Mucosa of descending colon (tissue), 3 donors: ENCODE measurements around the gene RAB25. TPM values are rescaled to one million over a fixed set of nuclear protein-coding genes. Genes with fewer than 3 reads are reported as not detected.

ENCODE experiments used
- ATAC-seq: fragments of 200-7000 bp; cut with Tn5 transposase; one replicate; pipeline ENCODE4 v1.9.1; 2020; ENCODE audit warnings: mild to moderate bottlenecking, moderate library complexity
- DNase-seq, 3 donors: peaks; one replicate each; pipeline ENCODE4 v3.0.0-alpha.2; 2020
- H3K36me3 ChIP-seq: fragments of 200-600 bp; one replicate; pipeline ENCODE4 v1.8.0; 2021; ENCODE audit warnings: low read depth, mild to moderate bottlenecking
- H3K4me1 ChIP-seq: fragments of 200-600 bp; one replicate; pipeline ENCODE4 v1.8.0; 2021; ENCODE audit warnings: low read depth, mild to moderate bottlenecking
- H3K4me3 ChIP-seq: fragments of 200-600 bp; one replicate; pipeline ENCODE4 v1.8.0; 2021; ENCODE audit warnings: mild to moderate bottlenecking
- H3K9me3 ChIP-seq: fragments of 200-600 bp; one replicate; pipeline ENCODE4 v1.8.0; 2021; ENCODE audit warnings: mild to moderate bottlenecking
- CTCF ChIP-seq: fragments of 200-600 bp; IDR thresholded peaks from one replicate; pipeline ENCODE4 v1.8.0; 2022; ENCODE audit warnings: antibody characterized with exemption, mild to moderate bottlenecking
- intact Hi-C, 2 donors: fragments of 100-400 bp; cut with DNase I in 1 of 2; cut with micrococcal nuclease in 1 of 2; formaldehyde crosslinking; loops; one replicate each; pipeline versions ENCODE4 v1.11.0 to v1.11.1; 2022; cut with DNase I, micrococcal nuclease
- total RNA-seq, 3 donors: library from RNA; stranded (reverse); fragmentation: NEBNext Ultra II Directional in 2 of 3; extraction: Animal tissue kit (Norgen Biotek cat#: 25700) in 2 of 3; gene quantifications; one replicate each; pipeline versions ENCODE4 v1.2.1 to v1.2.4, GENCODE V29; 2021 to 2023
- donor health status: DM: no; HTN: no; CAD: no; lungs with moderate emphysema.
- donor health status: DM: no; HTN: no; CAD: no.
- donor health status: DM: no; HTN: yes; CAD: no.

Gene RAB25
- total RNA-seq, 3 donors from 2014 or later: 85.1 to 242 (median 158) TPM

GRCh38 chr1:156096640-156097391 is 35.9 kb downstream of the RAB25 start:
- ATAC-seq: peak; percentile 86
- peaks cover 40% of the 10 kb centered on the region for H3K4me1 ChIP-seq
- H3K9me3 ChIP-seq: no peaks in the 10 kb centered on the region
- H3K36me3 ChIP-seq: no peaks in the 10 kb centered on the region
- no peak overlapping the region for H3K4me3 ChIP-seq
- intact Hi-C loops: loop anchor here in 1 of 2 donors (5.0 kb wide), 1 partner anchor 35 kb away; no protein-coding TSS in a partner anchor
- DNase-seq: peak; percentile 90 to 95 (median 93)
- peak; percentile 95 for TF ChIP-seq CTCF

DNA sequence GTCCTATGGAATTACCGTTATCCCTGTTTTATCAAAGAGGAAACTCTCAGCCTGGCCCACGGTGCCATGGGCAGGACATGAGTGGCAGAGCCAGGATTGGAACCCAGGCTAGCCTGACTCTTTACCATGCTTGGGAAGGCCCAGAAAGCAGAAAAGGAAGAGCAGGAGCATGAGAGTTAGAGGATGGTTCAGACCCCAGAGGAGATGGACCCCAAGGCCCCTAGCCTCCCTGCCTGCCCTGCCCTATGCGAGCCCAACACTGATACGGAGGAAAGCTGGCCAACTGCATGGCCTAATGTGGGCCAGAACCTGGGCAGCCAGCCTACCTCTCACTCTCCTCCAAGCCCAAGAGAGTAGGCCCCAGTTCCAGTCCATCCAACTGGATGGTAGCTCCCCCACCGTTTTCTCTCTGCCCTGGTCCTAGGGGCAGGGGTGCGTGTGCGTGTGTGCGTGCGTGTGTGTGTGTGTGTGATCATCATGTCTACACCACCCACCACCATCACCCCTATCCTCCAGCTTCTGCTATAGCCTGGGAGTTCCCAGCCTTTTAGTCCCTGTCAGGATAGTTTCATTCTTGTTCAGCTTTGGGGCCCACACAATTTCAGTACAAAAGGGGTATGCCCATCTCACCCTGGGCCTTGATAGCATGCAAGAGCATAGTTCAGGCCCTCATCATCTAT is 36.7 kb downstream of the RAB25 start:
- H3K4me1 ChIP-seq: peaks cover 48% of the 10 kb centered on the region
- DNase-seq (no peak), ATAC-seq (no peak)
- no peak for TF ChIP-seq CTCF
- no peaks in the 10 kb centered on the region for H3K36me3 ChIP-seq
- no peak overlapping the region for H3K4me3 ChIP-seq
- intact Hi-C loops: loop anchor here in 1 of 2 donors (5.0 kb wide), 1 partner anchor 35 kb away; no protein-coding TSS in a partner anchor
- H3K9me3 ChIP-seq: no peaks in the 10 kb centered on the region

DNA sequence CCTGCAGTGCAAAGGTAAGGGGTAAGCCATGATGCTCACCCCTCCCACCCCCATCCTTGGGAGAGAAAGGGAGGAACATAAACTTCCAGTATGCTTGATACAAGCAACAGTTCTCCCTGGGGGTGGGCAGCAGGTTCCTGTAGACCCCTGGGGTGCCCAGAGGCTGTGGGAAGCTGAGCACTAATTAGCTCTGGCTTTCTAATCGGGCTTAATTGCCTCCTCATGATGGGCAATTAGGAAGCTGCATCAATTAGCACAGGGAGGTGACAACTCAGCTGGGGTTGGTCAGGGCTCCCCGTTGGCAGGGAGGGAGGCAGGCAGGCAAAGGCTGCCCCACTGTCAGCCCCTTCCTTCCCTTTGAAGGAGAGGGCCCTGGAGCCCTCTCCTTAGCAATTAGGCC is 37.8 kb downstream of the RAB25 start:
- no peaks in the 10 kb centered on the region for H3K36me3 ChIP-seq
- H3K4me1 ChIP-seq: peaks cover 60% of the 10 kb centered on the region
- intact Hi-C loops: loop anchor here in 1 of 2 donors (5.0 kb wide), 1 partner anchor 34 kb away; no protein-coding TSS in a partner anchor
- no peak for DNase-seq
- H3K4me3 ChIP-seq: no peak overlapping the region
- H3K9me3 ChIP-seq: no peaks in the 10 kb centered on the region
- TF ChIP-seq CTCF: no peak
- no peak for ATAC-seq

DNA sequence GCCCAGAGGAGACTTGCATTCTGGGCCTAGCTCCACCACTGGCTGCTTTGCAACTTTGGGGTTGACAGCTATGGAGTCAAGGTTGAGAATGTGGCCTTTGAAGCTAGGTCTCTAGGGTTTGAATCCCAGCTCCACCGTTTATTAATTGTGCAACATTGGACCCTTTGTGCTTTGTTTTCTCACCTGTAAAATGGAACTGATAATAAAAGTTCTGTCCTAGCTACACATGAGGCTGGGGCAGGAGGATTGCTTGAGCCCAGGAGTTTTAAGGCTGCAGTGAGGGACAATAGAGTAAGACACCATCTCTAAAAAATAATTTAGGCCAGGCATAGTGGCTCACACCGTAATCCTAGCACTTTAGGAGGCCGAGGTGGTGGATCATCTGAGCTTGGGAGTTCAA is 38.3 kb downstream of the RAB25 start:
- Histone ChIP-seq H3K4me3 (no peak overlapping the region), H3K36me3 (no peaks in the 10 kb centered on the region), H3K9me3 (no peaks in the 10 kb centered on the region), H3K4me1 (peaks cover 65% of the 10 kb centered on the region)
- intact Hi-C loops: loop anchor here in 1 of 2 donors (5.0 kb wide), 1 partner anchor 33 kb away; no protein-coding TSS in a partner anchor
- TF ChIP-seq CTCF: no peak
- ATAC-seq (no peak), DNase-seq (no peak)

DNA sequence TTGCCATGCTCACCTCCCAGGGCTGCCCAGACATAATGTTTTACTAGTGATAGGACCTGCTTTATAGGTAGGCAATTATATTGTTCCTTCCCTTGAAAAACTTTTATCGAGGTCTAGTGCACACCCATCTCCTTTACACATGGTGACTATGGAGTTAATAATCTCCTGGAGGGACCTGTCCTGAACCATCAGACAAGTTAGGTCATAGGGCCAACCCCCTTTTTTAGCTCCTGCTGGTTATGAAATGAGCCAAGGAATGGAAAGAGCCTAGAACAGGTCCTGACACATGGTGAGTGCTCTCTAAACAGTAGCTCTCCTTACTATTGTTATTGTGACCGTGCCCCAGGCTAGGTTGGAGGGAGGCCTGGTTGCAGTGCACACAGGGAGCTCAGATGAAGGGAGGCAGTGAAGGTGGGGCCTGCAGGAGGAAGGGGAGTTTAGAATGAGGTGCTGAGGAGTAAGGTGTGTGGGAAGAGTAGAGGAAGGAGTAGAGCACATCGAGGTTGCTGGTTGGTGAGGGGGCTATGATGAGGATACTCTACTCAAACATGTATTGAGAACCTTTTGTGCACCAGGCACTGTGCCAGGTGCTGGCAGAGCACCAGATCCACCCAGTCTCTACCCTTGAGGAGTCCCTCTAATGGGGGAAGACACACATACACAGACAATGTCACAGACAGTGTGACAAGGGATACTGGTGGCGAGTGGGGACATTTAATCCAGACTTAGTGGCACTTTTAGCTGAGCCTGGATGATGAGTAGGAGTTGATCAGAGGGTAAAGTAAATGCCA is 39.4 kb downstream of the RAB25 start:
- intact Hi-C loops: no loop called here
- Histone ChIP-seq H3K4me3 (no peak overlapping the region), H3K9me3 (no peaks in the 10 kb centered on the region), H3K36me3 (no peaks in the 10 kb centered on the region), H3K4me1 (peaks cover 76% of the 10 kb centered on the region)
- ATAC-seq (peak; percentile 54), DNase-seq (peak in 2 of 3 donors; percentile 55 to 71)
- TF ChIP-seq CTCF: no peak
